ENCODE data around the gene POLR3C. TPM values are rescaled to one million over a fixed set of nuclear protein-coding genes. Genes with fewer than 3 reads are reported as not detected.

The POLR3C gene
- polyA plus RNA-seq, 1 experiment = 70.6 TPM

GRCh38 chr1:145863282-145864018 is 39.5 kb downstream of the POLR3C start:
- TF ChIP-seq, protein P1, sequence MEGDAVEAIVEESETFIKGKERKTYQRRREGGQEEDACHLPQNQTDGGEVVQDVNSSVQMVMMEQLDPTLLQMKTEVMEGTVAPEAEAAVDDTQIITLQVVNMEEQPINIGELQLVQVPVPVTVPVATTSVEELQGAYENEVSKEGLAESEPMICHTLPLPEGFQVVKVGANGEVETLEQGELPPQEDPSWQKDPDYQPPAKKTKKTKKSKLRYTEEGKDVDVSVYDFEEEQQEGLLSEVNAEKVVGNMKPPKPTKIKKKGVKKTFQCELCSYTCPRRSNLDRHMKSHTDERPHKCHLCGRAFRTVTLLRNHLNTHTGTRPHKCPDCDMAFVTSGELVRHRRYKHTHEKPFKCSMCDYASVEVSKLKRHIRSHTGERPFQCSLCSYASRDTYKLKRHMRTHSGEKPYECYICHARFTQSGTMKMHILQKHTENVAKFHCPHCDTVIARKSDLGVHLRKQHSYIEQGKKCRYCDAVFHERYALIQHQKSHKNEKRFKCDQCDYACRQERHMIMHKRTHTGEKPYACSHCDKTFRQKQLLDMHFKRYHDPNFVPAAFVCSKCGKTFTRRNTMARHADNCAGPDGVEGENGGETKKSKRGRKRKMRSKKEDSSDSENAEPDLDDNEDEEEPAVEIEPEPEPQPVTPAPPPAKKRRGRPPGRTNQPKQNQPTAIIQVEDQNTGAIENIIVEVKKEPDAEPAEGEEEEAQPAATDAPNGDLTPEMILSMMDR (IDR thresholded peaks at IDR 0.05; ENCODE audit: low read depth, low read length) = no peak
- no peak for DNase-seq (ENCODE audit: low read depth, low spot score)
- no peaks in the 10 kb centered on the region for H3K27me3 ChIP-seq (ENCODE audit: control insufficient read depth, insufficient read depth, low read length)
- no peak overlapping the region for H3K4me3 ChIP-seq (ENCODE audit: low read depth, low read length)
- H3K27ac ChIP-seq (ENCODE audit: low read depth, low read length) = no peak overlapping the region
- ChIA-PET CTCF (interaction anchor here (1.0 to 3.0 kb wide), 4 partner anchors 16 to 29 kb away, joined by 3 to 14 read pairs (median 4); partner anchors contain the start of gene NUDT17), POLR2A (no interaction called here)
- no peaks in the 10 kb centered on the region; the same call in 1 of the 2 replicates for H3K9me3 ChIP-seq (ENCODE audit: control insufficient read depth, insufficient read depth, low read length)

DNA sequence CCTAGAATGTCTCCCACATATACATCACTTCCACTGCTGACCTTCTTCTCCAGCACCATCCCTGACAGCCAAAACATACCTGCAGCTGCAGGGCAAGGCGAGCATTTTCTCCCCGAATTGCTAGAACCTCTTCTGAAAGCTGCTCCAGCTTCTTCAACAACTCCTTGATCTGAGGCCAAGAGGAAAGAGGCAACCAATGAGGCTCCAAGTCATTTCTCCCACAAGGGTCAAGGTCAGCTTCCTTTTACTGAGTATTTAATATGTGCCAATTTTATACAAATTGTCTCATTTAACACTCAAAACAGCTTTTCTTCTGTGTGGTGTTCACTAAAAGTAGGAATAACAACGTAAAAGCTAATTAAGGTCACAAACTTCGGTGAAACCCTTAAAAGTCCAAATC is 44.2 kb downstream of the POLR3C start:
- Histone ChIP-seq H3K27ac (ENCODE audit: low read depth, low read length) (no peak overlapping the region), H3K4me3 (ENCODE audit: low read depth, low read length) (no peak overlapping the region), H3K9me3 (ENCODE audit: control insufficient read depth, insufficient read depth, low read length) (no peaks in the 10 kb centered on the region), H3K27me3 (ENCODE audit: control insufficient read depth, insufficient read depth, low read length) (no peaks in the 10 kb centered on the region)
- ChIA-PET POLR2A (interaction anchor here (2.2 kb wide), 1 partner anchor 9 kb away, joined by 6 read pairs; the partner anchor contains the start of gene PIAS3), CTCF (interaction anchor here (0.9 to 1.8 kb wide), 2 partner anchors 10 to 23 kb away, joined by 3 to 9 read pairs; no protein-coding TSS in a partner anchor)
- TF ChIP-seq, protein P1 (IDR thresholded peaks at IDR 0.05; ENCODE audit: low read depth, low read length) = no peak
- no peak for DNase-seq (ENCODE audit: low read depth, low spot score)

GRCh38 chr1:145871994-145872924 is 48.3 kb downstream of the POLR3C start:
- H3K27ac ChIP-seq (ENCODE audit: low read depth, low read length) = peak overlapping the region; percentile 77
- TF ChIP-seq, protein P1 (IDR thresholded peaks at IDR 0.05; ENCODE audit: low read depth, low read length) = no peak
- ChIA-PET CTCF (interaction anchor here (0.6 to 3.4 kb wide), 12 partner anchors 8 to 135 kb away, joined by 3 to 21 read pairs (median 4); partner anchors contain the start of genes ITGA10, NUDT17 and PIAS3), POLR2A (interaction anchor here (0.5 to 2.4 kb wide), 7 partner anchors 13 to 96 kb away, joined by 3 to 38 read pairs (median 8); partner anchors contain the start of genes NUDT17, PIAS3 and RBM8A)
- peak overlapping the region; percentile 59 for H3K4me3 ChIP-seq (ENCODE audit: low read depth, low read length)
- H3K9me3 ChIP-seq (ENCODE audit: control insufficient read depth, insufficient read depth, low read length) = no peaks in the 10 kb centered on the region
- peaks cover 8% of the 10 kb centered on the region for H3K27me3 ChIP-seq (ENCODE audit: control insufficient read depth, insufficient read depth, low read length)
- DNase-seq (ENCODE audit: low read depth, low spot score) = no peak

- ChIA-PET POLR2A (interaction anchor here (0.8 kb wide), 1 partner anchor 15 kb away, joined by 4 read pairs; no protein-coding TSS in a partner anchor), CTCF (interaction anchor here (0.6 kb wide), 1 partner anchor 17 kb away, joined by 4 read pairs; no protein-coding TSS in a partner anchor)
- DNase-seq (ENCODE audit: low read depth, low spot score) = no peak
- TF ChIP-seq, protein P1 (IDR thresholded peaks at IDR 0.05; ENCODE audit: low read depth, low read length) = no peak
- Histone ChIP-seq H3K27me3 (ENCODE audit: control insufficient read depth, insufficient read depth, low read length) (peaks cover 8% of the 10 kb centered on the region), H3K9me3 (ENCODE audit: control insufficient read depth, insufficient read depth, low read length) (no peaks in the 10 kb centered on the region), H3K4me3 (ENCODE audit: low read depth, low read length) (no peak overlapping the region), H3K27ac (ENCODE audit: low read depth, low read length) (no peak overlapping the region)
Observed at GRCh38 chr1:145874646-145875045, 50.6 kb downstream of the POLR3C start.

Data from AG04450 (cell line).